Subcutaneous adipose tissue (tissue), 4 donors: ENCODE measurements around the gene OPALIN. TPM values are rescaled to one million over a fixed set of nuclear protein-coding genes. Genes with fewer than 3 reads are reported as not detected.

Source experiments
- total RNA-seq, 4 donors: library from RNA; depleted of rRNA; stranded (reverse); fragments of >200 nt; gene quantifications; one replicate each; pipeline ENCODE4 v1.1.0, GENCODE V29; 2016
- TF ChIP-seq, protein P1 (sequence below): fragments of 450-650 bp; IDR thresholded peaks from one replicate; pipeline ENCODE4 v1.5.1; 2016; ENCODE audit warnings: low read depth, mild to moderate bottlenecking, control low read depth, antibody characterized with exemption, moderate library complexity

The OPALIN gene
- total RNA-seq, 4 donors from 2014 or later, result not detected

DNA sequence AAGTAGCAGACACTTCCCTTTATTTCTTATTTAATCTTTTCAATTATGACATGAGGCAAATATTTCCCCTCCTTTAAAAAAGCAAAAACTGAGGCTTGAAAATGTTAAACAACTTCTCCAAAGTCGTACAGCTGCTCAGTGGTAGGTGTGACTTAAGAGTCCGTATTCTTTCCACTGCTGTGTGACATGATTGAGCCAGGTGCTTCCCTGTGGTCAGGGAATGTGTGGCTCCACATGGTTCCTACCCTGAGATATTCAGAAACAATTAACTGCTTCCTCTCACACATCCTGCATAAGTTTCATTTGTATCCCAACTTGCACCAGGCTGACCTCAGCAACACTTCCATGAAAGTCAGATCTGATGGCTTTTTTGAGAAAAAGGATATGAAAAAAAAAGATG is 13.6 kb downstream of the OPALIN start:
- TF ChIP-seq, protein P1, sequence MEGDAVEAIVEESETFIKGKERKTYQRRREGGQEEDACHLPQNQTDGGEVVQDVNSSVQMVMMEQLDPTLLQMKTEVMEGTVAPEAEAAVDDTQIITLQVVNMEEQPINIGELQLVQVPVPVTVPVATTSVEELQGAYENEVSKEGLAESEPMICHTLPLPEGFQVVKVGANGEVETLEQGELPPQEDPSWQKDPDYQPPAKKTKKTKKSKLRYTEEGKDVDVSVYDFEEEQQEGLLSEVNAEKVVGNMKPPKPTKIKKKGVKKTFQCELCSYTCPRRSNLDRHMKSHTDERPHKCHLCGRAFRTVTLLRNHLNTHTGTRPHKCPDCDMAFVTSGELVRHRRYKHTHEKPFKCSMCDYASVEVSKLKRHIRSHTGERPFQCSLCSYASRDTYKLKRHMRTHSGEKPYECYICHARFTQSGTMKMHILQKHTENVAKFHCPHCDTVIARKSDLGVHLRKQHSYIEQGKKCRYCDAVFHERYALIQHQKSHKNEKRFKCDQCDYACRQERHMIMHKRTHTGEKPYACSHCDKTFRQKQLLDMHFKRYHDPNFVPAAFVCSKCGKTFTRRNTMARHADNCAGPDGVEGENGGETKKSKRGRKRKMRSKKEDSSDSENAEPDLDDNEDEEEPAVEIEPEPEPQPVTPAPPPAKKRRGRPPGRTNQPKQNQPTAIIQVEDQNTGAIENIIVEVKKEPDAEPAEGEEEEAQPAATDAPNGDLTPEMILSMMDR, result no peak

- TF ChIP-seq, protein P1, result no peak
Observed at GRCh38 chr10:96344178-96344577, 14.6 kb downstream of the OPALIN start.

GRCh38 chr10:96342402-96342801 is 16.4 kb downstream of the OPALIN start:
- TF ChIP-seq, protein P1, result no peak

GRCh38 chr10:96341219-96342182 is 17.3 kb downstream of the OPALIN start:
- TF ChIP-seq, protein P1, result no peak

DNA sequence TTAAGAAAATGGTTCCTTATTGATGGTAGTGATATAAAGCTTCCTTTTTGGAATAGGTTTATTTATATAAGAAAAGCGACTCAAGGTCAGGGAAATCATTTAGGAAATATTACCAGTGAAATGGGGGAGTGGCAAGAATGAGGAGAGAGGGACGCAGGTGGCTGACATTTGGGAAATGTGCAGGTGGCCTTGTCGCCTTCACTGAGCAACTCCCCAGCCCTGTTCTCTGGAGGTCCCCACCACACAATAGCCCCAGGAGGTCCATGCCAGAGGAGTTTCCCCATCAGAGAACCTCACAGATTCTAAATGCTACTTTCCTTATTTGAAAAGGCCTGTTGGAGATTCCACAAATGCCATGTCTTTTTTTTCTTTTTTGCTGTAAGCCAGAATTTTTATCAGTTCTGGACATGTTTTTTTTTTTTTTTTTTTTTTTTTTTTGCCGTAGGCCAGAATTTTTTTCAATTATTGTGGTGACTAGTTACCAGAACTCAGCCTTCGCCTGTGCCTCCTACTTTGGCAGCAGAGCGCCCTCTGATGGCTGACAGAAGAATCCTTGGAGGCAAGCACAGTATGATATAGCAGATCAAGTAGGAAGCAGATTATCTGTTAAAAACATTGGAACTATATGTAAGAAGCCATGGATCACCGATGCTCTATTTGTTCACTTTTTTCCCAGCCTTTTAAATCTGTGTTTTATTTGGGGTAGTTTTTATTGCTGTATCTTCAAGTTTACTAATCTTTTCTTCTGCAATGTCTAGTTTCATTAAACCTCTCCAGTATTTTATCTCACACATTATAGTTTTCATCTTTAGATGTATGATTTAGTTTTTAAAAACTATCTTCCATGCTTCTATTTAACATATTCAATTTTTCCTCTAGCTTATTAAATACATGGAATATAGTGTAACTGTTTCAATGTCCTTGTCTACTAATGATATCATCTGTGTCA is 18.6 kb downstream of the OPALIN start:
- TF ChIP-seq, protein P1, result no peak

- TF ChIP-seq, protein P1, result no peak
Observed at GRCh38 chr10:96339383-96339782, 19.4 kb downstream of the OPALIN start.
